GM21737 (cell line): Measurements from ENCODE around the gene ACE.

Source experiments
- ATAC-seq: cut with Tn5 transposase; IDR thresholded peaks from one replicate; pipeline ENCODE4 v1.9.1; 2021; ENCODE audit warnings: mild to moderate bottlenecking, moderate library complexity; ENCODE audit not compliant: unreplicated experiment

The ACE gene

DNA sequence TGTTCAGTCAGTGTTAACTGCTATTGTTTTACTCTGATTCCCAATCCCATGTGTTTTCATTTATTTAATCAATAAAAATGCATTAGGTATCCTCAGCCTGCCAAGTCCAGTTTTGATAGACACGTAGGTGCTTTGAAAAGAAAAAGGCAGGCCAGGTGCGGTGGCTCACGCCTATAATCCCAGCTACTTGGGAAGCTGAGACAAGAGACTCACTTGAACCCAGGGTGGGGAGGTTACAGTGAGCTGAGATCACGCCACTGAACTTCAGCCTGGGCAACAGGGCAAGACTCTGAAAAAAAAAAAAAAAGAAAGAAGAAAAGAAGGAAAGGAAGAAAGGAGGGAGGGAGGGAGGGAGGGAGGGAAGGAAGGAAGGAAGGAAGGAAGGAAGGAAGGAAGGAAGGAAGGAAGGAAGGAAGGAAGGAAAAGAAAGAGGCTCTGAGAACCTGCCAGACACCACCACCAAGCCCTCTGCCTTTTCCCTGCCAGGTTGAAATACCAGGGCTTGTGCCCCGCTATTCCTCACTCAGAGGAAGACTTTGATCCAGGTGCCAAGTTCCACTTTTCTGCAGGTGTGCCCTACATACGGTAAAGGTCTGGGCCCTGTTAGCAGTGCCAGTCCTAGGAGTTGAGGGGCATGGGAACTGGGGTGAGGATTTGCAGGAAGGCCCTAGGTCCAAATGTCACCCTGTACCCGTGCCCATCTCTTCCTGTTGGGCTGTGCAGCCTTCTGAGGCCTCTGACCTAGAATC is 36.2 kb downstream of the ACE start:
- no peak for ATAC-seq

DNA sequence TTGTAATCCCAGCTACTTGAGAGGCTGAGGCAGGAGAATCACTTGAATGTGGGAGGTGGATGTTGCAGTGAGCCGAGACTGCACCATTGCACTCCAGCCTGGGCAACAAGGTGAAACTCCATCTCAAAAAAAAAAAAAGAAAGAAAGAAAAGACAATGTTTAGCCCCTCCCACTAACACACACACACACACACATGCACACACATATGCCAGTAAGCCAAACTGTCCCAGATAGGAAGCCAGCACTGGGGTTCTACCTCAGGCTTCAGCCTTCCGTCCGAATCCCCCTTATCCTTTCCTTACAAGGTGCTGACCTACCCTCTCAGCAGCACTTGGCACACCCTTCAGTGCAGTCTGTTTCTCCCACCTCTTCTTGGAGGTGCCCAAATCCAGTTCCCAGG is 37.6 kb downstream of the ACE start:
- no peak for ATAC-seq

DNA sequence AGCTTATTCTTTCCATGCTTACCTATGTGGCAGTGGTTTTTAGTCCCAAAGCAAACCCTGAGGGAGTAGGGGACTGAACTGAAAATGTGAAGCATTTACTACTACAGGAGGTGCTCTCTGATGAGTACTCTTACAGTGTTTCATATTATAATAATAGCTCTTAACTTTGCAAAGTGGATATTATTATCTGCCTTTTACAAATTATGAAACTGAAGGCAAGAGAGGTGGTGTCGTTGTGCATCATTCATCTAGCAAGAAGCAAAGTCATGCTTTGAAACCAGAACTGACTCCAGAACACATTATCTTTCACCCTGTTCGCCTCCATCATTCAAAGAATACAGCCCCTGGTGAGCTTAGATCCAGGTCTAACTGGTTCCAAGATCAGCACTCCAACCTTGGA is 38.1 kb downstream of the ACE start:
- no peak for ATAC-seq

DNA sequence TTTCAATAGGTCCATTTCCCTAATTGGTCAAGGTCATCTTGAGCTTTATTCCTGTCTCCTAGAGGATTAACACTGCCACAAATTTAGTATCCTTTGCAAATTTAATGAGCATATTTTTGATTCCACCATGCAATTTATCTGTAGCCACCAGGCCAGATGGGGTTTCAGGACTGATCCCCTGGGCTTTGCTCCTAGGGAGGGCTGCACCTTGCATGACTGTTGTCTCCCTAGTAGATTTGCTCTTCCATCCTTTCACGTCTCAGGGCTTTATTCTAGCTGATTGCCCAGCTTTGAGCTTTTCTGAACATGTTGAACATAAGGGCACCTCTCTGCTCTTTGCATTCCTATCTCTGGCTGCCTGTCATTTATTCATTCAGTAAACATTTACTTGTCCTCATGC is 38.6 kb downstream of the ACE start:
- ATAC-seq, result no peak

DNA sequence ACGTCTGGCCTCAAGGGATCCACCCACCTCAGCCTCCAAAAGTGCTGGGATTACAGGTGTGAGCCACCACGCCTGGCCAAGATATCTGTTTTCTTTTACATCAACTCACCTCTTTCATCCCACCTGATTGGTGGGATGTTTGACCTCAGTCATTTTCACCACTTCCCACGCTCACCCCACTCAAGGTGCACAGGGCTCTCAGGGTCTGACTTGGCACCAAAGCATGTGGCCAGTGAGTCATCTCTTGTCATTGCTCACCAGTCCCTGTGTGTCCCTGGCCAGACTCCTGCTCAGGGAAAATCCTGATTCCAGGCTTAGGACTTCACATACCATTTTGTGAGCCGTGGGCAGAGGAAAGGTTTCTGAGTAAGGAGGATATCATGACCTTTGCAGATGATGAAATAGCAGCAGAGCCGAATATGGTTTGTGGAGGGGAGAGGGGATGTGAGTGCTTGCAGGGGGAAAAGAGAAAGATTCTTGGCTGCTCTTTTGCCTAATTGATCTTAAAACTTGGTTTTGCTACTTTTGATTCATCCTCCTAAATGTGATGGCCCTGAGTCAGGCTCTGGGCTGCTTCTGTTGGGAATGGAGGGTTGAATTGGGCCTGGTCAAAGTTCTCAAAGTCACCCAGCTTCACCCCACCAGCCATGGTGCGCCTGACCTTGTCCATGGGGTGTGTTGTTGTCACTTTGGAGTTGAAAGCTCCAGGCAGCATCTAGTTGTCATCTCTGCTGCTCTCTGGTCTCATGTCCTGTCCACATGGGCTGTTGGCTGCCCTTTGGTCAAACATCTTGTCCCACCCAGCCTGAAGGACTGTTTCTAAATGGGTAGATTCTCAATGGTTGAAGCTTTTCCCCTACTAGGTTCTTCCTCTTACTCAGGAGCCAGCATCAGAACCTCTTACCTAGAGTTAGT is 40.3 kb downstream of the ACE start:
- no peak for ATAC-seq

DNA sequence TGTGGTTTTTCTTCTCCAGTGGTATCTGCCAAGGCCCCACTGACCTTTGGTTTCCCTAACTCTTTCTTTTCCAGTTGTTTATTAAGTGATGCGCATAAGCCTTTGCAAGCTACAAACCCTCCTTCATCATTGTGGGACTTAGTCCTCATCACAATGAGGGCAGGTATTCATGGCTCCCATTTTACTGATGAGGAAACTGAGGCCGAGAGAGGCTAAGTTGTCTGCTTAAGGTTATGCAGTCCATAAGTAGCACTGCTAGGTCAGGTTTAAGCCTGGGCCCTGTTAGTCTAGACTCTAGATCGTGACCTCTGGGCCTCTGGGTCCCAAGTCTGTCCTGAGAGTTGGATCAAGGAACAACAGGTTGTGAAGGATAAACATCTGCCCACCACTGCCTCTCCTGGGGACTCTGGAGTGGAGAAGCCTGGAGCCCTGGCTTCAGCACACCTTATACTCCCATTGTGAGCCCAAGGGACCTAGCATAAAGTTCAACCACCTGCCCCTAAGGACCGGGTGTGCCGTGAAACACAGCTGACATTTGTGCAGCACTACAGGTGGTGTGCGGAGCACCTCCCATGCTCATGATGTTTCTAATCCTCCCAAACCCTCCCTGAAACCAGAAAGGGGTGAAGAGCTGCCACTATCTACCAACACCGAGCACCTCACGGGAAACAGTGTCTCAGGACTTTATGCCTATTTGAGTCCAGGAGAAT is 41.1 kb downstream of the ACE start:
- ATAC-seq, result no peak

DNA sequence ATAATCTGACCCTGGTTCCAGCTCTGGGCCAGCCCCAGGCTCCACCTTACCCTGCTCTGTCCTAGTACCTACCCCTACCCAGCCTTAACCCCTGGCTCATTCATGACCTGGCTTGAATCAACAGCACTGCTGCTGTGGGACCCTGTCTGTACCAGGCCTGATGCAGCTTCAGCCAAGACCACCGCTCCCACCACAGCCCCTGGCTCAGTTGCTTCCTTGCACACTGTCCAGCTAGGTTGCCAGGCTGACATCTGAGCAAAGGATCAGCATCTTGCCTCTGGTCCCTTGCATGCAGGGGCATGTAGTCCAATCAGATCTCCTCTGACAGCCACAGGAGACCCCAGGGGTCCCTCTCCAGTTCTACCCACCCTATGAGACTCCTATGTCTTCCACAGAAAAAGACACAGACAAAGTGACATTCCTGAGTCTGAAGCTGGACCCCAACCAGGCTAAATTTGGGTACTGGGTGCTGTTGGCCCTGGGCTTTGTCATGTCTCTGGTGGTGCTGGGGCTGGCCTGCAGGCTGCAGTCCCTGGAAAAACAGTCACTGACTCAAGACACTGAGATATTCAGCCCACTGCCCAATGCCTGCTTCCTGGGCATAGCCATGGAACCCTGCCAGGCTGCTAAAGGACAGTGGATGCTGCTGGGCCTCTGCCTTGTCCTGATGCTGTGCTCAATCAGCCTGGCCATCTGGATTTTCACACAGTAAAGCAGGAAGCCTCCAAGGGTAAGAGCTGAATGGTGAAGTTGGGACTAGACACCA is 42.4 kb downstream of the ACE start:
- ATAC-seq, result no peak

DNA sequence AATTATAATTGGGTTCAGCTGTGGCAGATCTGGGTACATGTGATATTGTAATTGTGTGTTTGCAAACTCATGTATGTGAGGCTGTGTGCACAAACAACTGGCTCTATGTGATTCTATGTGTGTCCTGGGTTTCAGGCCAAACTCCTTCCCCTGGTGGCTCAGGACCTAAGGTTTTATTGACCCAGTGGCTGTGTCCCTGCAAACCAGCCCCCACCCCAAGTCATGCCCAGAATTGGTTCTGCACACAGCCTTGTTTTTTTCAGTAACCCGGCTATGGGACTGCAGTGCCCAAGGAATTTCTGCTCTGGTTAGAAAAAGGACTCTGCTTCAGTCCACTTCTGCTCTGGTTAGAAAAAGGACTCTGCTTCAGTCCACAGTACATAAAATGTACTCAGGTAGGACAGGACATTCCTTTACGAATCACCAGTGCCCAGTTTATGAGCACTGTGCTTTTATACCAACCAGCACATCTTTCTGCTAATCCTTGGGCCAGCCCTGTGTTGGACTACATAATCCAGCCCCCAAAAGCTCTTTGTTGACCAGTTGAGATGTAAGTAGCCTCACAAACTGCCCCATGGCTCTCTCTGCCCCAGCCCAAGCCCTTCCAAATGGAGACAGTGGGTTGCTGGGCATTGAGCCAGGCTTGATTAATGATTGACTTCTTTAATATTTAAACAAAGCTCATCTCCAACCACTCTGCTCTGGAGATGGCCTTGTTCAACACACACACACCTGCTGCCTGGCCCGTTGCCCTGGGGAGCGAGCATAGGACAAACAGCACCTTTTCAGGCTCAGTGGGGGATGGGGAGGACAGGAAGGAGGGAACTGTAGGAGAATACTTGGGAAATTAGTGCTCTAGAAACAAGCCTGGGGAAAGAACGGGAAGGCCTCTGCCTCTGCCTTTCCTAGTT is 43.4 kb downstream of the ACE start:
- no peak for ATAC-seq

DNA sequence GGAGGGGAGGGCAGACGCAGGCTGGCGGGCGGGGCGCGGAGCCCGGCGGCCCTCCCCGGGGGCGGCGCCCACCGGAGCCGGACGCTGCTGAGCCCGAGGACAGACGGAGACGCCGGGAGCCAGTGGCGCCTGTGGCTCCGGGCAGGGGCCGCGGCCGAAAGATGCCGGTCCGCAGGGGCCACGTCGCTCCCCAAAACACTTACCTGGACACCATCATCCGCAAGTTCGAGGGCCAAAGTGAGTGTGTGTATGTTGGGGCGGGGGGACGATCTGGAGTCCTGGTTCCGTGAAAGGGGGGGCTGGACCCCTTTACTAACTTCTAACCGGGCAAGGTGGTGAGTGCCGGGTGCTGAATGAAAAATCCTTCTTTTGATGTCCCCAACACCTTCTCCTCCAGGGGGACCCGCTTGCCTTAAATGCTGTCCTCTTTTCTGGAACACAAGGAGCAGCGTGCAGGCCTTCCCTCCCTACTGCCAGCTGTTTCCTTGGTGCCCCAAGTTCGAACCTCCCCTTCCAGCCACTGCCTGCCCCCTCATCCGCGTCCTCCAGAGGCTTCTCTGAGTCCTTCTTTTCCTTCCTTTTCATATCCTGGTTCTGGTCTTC is 46.5 kb downstream of the ACE start, which contains the start of gene KCNH6:
KCNH6 (plus strand) TSS at position 106 of the 603 bp plus-strand sequence; CDS start at position 162, 56 bp downstream.
- ATAC-seq, result no peak

DNA sequence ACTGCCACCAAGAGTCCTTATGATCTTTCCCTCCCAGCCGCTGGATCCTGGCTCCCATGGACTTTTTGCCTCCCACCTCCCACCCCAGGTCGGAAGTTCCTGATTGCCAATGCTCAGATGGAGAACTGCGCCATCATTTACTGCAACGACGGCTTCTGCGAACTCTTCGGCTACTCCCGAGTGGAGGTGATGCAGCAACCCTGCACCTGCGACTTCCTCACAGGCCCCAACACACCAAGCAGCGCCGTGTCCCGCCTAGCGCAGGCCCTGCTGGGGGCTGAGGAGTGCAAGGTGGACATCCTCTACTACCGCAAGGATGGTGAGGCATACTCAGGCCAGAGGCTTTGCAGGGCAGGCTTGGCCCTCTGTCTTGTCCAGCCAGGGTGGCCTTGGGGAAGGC is 47.2 kb downstream of the ACE start:
- no peak for ATAC-seq

DNA sequence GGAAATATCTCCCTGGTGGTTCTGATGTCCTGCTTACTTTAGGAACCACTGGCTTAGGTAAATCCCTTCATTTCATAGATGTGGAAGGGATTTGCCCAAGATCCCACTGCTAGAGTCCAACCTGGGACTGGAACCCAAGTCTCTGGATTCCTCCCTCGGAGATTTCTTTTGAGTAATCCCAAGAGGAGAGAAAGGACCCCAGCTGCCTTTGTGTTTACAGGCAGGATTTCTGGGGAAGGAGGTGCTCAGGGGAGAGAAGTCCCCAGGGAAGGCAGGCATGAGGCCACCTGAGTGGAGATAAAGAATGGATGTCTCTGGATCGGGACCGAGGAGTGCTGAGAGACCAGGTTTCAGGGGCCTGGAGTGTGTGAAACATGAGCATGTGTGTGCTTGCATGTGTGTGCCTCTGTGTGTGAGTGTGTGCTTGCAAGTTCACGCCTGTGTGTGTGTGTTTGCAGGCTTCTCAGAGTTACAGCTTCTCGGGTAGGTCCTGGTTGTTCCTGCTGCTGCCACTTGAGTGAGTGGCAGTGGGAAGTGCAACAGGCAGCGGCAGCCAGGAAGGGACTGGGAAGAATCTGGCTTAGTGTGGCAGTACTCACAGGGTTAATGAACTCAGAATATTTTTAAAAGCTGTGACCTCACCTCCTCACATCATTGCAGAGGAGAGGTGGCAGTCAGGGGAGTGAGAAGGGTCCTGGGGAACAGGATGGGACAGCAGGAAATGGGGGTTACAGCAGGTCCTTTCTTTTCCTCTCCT is 48.5 kb downstream of the ACE start:
- no peak for ATAC-seq

DNA sequence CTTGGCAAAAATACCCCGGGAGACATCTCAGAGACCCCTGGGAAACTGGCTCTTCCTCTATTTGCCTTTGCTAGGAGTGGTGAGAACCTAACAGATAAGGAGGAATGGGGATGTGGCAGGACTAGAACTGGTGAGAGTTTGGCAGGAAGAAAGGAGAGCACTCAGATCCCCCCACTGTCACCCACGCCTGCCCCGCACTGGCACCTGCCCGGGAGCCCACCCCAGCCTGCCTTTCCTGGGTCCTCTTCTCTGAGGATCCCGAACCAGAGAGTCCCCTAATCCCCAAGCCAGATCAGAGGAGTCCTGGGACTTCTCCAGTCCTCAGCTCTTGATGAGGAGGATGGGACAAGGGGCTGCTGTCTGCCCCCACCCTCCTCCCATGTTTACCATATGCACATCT is 50.0 kb downstream of the ACE start:
- no peak for ATAC-seq

DNA sequence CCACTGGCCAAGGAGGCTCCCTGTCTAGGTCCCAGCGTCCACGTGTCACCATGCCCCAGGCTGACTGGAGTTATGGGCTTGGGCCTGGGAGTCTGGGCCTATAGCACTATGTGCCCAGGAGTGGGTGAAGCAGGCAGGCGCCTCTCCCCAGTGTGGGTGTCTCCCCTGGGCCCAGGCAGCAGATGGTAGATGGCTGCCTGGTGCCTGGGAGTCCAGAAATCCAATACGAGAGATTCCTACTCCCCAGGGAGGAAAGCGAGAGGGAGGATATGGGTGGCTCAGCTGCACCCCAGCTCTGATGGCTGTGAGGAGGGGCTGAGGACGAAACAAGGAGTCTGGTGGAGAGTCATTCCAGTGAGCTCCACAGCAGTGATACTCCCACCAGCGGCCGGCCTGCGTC is 51.3 kb downstream of the ACE start:
- no peak for ATAC-seq

DNA sequence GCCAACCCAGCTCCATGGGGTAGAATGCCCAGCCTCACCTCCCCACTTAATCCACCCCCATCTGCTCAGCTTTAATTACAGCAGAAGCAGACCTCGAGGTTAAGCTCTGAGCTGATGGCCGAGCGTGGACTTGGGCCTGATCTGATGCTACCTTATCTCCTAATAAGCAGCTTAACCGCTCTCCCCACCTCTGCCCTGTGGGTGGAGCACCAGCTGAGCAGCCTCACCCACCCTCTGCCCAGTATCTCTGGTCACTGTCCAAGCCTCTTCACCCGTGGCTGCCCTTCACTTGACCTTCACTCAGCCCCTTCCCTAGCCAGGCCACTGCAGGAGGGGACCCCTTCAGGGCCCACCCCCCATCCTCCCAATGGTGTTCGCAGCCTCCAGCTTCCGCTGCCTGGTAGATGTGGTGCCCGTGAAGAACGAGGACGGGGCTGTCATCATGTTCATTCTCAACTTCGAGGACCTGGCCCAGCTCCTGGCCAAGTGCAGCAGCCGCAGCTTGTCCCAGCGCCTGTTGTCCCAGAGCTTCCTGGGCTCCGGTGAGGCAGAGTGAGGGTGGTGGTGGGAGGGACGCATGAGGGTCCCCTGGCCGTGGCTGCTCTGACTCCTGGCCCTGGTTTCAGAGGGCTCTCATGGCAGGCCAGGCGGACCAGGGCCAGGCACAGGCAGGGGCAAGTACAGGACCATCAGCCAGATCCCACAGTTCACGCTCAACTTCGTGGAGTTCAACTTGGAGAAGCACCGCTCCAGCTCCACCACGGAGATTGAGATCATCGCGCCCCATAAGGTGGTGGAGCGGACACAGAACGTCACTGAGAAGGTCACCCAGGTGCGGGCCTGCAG is 53.1 kb downstream of the ACE start:
- no peak for ATAC-seq

DNA sequence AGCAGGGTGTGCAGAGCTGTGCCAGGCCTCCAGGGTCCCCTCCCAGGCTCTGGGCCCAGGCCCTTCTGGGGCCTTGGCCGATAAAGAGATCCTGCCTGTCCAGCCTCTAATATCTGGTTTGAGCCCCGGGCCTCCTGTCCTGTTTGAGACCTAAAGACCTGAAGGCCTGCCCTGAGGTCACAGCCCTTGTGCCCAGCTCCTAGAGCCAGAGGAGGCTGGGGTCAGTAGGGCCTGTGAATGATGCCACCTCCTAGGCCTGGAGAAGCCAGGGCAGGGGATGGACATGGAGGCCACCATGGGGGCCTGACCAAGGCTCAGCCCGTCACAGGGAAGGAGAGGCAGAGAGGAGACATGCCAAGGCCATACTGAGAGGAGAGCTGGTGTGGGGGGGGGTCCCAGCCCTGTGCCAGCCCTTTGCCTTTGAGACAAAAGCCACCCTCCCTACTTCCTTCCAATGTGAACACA is 53.7 kb downstream of the ACE start:
- no peak for ATAC-seq

DNA sequence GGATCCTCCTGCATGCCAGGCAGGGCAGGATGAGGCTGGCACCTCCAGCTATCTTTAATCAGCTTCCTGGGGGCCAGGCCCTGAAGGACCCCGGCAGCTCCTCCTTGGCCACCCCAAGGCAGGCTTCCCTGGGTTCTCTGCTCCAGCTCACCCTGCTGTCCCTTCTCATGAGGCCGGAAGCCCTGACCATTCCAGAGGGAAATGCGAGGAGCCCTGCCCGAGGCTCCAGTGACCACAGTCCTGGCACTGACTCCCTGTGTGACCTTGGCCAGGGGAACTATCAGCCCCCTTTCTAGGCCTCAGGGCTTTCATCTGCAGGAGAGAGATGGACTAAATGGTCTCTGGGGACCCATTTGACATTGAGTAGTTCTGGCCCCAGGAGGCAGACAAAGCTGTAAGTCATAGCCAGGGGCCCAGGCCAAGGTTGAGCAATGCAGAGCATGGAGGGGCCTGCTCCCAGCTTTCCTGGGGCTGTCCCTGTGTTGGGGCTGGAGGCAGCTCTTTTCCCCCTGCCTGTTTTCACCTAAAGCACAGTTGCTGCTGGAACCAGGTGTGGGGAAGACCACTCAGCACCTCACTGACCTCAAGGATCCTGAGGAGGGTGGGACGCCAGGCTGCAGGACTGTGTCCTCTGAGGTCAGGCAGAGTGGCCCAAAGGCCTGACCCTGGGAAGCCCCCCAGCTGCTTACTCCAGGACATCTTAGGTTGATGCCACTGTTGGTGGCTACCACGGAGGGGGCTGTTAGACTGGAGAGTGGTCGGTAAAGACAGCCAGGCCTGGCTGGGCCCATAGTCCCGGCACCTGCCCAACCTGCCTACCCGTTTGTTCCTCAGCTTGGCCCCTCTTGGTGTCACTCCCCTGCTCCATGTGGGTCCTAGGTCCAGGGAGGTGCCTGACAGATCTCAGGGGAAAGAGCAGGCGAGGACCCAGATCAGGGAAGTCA is 54.4 kb downstream of the ACE start:
- no peak for ATAC-seq
